DOHH2 (cell line): ENCODE results near the gene DDN.

Source experiments
- CTCF ChIP-seq: fragments of 200-600 bp; sonication (generic); IDR thresholded peaks from one replicate; pipeline ENCODE4 v1.5.1; 2014; ENCODE audit warnings: antibody characterized with exemption, mild to moderate bottlenecking, low read depth, low read length; ENCODE audit not compliant: poor library complexity, severe bottlenecking
- EZH2phosphoT487 ChIP-seq: fragments of 200-600 bp; sonication (generic); IDR thresholded peaks from 2 replicates; pipeline ENCODE4 v1.6.1; 2017; ENCODE audit warnings: borderline replicate concordance, mild to moderate bottlenecking, antibody characterized with exemption, low read length, moderate library complexity, mixed read lengths

- TF ChIP-seq CTCF: no peak
- TF ChIP-seq EZH2phosphoT487: no peak
Measured at GRCh38 chr12:48968467-48968866, 30.7 kb downstream of the DDN start.
